ENCODE measurements around the gene WDR45B.
"Not testable (repeated sequence)": the region's sequence is repeated elsewhere in the genome, so short reads cannot be mapped to it uniquely, and the experiment has no call there.

The WDR45B gene

GRCh38 chr17:82655523-82655922 is 7.3 kb upstream of the WDR45B start:
- no peak for DNase-seq

GRCh38 chr17:82655038-82655479 is 6.8 kb upstream of the WDR45B start:
- DNase-seq = no peak

GRCh38 chr17:82654611-82655010 is 6.4 kb upstream of the WDR45B start:
- DNase-seq = not testable (repeated sequence)

- DNase-seq = no peak
Observed at GRCh38 chr17:82653651-82654528, 5.6 kb upstream of the WDR45B start.

- no peak for DNase-seq
Observed at GRCh38 chr17:82650723-82651122, 2.5 kb upstream of the WDR45B start.

GRCh38 chr17:82649501-82650261 is 1.4 kb upstream of the WDR45B start:
- no peak for DNase-seq

- DNase-seq = no peak
Observed at GRCh38 chr17:82648742-82649331, 593 bp upstream of the WDR45B start.

- no peak for DNase-seq
Observed at GRCh38 chr17:82647593-82648164, 565 bp downstream of the WDR45B start.

- no peak for DNase-seq
Observed at GRCh38 chr17:82645516-82645915, 2.7 kb downstream of the WDR45B start.

- DNase-seq = no peak
Observed at GRCh38 chr17:82644148-82644547, 4.1 kb downstream of the WDR45B start.

- DNase-seq = no peak
Observed at GRCh38 chr17:82642022-82642421, 6.2 kb downstream of the WDR45B start.

GRCh38 chr17:82640036-82640435 is 8.2 kb downstream of the WDR45B start:
- DNase-seq = no peak

GRCh38 chr17:82639628-82640027 is 8.6 kb downstream of the WDR45B start:
- no peak for DNase-seq

GRCh38 chr17:82638183-82638773 is 10.0 kb downstream of the WDR45B start:
- no peak for DNase-seq

GRCh38 chr17:82636626-82637598 is 11.3 kb downstream of the WDR45B start:
- no peak for DNase-seq

GRCh38 chr17:82633343-82633742 is 14.9 kb downstream of the WDR45B start:
- no peak for DNase-seq

GRCh38 chr17:82632451-82632850 is 15.8 kb downstream of the WDR45B start:
- no peak for DNase-seq

GRCh38 chr17:82631544-82631943 is 16.7 kb downstream of the WDR45B start:
- DNase-seq = no peak

GRCh38 chr17:82630212-82630611 is 18.0 kb downstream of the WDR45B start:
- DNase-seq = no peak

GRCh38 chr17:82629748-82630147 is 18.5 kb downstream of the WDR45B start:
- no peak for DNase-seq

- DNase-seq = no peak
Observed at GRCh38 chr17:82627405-82627804, 20.8 kb downstream of the WDR45B start.

GRCh38 chr17:82623707-82624106 is 24.5 kb downstream of the WDR45B start:
- no peak for DNase-seq
